GM19351 (cell line): ENCODE results near the gene GINS2.

Experiments
- ATAC-seq: cut with Tn5 transposase; IDR thresholded peaks from one replicate; pipeline ENCODE4 v1.9.1; 2021; ENCODE audit warnings: mild to moderate bottlenecking, moderate library complexity; ENCODE audit not compliant: unreplicated experiment

The GINS2 gene

DNA sequence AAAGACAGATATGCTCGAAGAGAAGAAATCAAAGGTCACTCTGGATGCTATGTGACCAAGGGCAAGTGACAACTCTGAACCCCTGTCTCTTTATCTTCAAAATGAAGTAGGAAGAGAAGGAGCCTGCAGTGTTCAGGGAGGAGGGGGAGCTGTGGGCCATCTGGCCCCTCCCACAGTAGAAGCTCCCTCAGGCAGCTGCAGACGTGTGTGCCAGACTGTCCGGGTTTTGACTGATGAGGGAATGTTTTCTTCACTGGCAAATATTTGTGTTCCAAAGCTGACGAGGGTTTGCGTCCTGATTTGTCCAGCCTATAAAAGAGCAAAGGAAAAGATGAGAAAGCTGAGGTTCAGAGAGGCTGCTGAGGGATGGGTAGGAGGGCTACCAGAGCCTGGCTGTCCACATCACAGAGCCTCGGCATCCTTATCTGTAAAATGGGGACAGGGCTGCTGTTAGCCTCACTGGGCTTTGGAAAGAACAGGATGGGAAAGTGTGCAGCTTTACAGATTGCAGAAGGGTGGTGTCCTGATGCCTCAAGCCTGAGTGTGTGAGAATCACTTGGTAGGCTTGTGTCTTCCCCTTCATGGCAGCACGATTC lies 1.8 kb upstream of the GINS2 start:
- ATAC-seq, result no peak

DNA sequence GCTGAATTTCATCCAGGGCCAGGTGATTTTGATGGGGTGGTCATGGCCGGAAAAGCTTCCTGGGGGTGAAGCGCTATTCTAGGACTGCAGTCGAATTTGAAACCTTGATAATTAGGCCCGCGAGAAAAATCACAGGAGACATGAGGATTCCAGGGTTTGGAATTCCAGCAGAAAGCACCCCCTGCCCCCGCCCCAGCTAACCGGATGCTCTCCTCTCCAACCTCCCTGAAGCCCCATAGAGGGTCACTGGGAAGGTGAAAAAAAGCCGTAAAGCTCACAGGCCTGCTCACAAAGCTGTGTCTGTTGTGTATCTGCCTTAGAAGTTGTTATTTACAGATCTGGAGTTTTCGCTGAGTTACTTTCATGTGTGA lies 1.2 kb upstream of the GINS2 start:
- no peak for ATAC-seq

DNA sequence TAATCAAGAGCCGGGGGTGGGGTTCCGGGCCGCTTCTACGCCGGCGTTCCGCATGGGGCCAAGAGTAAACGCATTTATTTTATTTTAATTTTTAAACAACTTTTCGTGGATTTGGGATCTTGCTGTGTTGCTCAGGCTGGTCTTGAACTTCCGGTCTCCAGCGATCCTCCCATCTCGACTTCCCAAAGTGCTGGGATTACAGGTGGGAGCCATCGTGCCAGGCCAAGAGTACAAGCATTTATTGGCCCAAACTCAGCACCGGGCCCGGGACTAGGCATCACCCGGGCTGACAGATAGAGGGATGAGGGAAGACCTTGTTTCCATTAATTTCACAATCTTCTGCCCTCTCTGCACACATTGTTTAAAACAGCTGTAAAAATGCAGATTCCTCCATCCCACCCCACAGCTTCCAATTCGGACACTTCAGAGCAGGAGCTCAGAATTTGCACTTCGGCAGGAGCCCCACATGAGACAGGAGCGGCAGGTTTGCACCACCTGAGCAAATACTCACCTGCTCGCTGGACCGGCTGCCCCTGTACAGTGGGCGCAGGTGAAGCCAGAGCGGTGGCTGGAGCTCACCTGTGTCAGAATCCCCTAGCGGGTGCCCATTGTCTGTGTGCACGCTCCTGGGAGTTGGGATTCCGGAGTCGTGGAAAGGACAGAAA lies 663 bp upstream of the GINS2 start:
- ATAC-seq, result no peak

DNA sequence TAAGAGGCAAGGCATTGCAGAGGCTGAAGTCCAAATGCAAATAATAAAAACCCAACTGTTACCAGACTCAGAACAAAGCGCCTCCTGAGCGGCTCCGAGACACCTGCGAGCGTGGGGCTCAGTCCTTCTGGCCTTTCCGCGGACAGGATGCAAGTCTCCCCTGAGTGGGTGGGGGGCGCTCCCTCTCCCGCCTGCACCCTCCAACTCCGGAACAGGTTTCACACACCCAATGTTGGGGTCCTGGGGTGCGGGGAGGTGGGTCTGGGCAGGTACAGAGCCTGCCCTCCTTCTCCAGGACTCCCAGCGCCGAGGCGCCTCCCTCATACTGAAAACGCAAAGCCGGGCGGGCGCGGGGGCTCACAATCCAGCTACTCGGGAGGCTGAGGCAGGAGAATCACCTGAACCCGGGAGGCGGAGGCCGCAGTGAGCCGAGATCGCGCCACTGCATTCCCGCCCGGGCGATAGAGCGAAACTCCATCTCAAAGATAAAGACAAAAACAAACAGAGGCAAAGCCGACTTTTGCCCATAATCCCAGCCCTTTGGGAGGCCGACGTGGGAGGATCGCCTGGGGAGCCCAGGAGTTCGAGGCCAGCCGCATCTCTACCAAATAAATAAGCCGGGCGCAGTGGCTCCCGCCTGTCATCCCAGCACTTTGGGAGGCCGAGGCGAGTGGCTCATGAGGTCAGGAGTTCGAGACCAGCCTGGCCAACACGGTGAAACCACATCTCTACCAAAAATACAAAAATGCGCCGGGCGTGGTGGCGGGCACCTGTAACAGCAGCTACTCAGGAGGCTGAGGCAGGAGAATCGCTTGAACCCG lies 893 bp downstream of the GINS2 start:
- ATAC-seq, result no peak

DNA sequence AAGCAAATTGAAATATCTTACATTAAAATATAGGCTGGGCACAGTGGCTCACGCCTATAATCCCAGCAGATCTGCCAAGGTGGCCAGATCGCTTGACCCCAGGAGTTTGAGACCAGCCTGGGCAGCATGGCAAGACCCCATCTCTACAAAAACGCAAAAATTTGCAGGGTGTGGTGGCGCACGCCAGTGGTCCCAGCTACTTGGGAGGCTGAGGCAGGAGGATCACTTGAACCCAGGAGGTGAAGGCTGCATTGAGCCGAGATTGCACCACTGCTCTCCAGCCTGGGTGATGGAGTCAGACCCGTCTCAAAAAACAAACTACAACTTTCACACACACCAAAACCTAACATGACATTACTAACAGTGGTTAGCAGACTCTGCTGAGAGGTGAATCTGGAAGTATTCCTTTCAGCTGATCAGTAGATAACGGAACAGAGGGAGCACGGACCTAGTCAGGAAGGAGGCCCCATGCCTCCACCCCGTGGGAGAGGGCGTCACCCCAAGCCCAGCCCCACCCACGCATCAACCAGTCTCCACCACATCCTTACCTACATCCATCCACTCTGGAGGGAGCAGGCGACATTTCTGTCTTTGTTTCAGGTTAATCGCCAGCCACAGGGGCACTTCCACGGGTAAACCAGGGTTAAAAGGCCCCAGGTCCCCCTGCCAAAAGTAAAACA lies 1.7 kb downstream of the GINS2 start:
- no peak for ATAC-seq

DNA sequence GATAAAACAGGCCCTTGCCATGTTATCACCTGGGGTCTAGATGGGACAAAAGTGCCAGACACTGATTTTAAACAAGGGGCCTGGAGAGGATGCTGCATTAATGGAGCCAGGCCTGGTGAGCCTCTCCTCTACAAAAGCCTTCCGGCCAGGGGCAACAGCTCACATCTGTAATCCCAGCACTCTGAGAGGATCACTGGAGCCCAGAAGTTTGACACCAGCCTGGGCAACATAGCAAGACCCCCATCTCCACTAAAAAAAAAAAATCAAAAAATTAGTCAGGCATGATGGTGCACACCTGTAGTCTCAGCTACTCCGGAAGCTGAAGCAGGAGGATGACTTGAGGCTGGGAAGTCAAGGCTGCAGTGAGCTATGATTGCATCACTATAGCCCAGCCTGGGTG lies 3.5 kb downstream of the GINS2 start:
- no peak for ATAC-seq

DNA sequence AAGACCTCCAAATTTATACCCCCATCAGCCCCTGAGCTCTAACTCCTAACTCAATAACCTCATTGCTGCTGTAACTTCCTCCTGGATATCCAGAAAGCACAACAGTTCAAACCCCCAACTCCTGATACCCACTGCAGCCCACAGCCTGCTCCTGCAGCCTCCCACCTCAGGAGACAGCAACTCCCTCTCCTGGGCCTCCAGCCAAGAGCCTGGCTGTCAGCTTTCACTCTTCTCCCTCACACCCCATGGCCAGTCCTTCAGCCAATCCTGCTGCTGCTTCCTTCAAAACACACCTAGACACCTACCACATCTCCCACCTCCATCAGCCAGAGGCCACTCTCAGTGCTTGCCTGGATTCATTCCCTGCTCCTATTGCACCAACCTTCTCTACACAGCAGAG lies 5.4 kb downstream of the GINS2 start:
- no peak for ATAC-seq

DNA sequence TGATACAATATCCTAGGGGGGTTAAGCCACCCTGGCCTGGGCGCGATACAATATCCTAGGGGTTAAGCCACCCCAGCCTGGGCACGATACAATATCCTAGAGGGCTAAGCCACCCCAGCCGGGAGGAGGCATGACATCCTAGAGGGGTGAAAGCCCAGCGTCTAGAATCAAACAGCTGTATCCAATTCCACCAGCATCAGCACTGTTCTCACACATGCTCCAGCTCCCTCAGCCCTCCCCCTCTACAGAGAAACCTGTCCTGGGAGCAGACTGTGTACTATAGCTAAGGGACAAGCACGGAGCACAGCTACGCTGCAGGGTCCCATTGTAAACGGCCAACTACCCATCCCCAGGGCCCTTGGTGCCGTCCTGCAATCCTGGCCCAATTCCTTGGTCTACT lies 6.2 kb downstream of the GINS2 start:
- no peak for ATAC-seq

DNA sequence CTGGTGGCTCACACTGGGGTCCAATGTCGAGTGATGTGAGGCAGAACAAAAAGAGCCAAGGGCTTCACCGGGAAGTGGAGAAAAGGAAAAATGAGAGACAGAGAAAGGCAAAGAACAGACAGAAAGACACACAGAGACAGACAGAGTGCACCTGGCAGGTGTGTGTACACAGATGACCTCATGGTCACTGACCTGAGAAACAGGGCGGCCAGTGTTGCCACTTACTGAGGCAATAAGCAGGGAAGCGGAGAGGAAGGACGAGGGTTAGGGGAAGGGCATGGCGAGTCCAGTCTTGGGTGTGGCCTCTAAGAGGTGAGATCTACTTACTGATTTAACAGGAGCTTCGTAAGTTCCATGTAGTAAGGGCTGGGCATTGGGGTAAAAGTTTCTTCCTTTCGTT lies 7.5 kb downstream of the GINS2 start:
- no peak for ATAC-seq

DNA sequence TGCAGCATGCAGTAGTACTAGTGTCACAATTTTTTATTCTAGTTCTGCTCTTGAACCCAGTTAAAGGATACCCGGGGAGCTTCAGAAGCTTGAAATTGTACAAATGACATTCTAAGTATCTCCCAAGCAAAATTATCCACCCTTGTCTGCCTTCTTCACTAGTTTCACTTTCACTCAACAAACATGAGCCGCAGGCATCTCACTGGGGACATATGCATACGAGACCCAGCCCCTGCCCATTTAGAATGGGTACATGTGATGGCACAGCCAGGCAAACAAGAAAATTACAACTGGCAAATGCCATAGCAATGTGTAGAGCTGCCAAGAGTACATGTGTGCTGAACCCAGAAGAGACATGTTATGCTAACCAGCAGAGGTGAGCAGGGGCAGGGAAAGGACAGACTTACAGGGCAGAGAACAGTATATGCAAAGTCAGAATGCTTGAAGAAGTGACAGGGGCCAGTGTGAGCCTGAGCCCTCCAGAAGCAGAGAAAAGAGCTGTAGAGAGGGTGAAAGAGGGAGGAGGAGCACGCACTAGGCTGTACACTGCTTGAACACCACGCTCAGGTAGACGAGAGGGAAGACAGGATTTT lies 8.3 kb downstream of the GINS2 start:
- ATAC-seq, result no peak

DNA sequence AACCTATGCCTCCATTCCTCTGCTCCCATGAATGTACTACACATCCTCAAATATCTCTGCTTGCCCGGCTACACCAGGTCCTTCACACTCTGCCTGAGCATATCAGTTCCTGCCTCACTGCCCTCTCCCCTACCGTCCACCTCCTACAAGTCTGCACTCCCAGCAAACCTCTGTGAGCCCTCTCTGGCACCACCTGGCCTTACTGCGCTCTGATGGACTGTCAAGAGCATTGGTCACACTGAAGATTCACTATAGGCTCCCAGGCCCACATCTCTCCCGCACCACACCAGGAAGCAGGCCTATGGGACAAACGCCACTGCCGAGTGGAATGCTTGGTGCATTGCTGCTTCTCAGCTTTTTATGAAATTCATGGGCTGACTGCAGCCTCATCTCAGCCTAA lies 8.9 kb downstream of the GINS2 start:
- ATAC-seq, result no peak

DNA sequence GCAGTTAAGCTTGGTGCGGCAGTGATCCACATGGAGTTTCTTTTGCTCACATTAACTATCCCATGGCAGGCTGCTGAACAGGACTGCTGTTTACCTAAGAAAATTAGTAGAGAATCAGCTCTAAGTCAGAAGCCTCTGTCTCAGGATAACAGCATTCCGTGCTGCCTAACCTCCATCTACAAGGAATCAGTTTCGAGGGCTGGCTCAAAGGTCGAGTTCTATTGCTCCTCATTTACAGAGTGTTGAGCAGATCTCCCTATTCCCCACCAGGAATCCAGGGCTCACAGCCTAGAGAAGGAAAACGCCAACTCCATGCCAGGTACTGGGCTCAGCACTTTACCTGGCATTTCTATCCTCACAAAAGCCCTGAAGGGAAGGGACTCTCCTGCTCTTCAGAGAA lies 9.9 kb downstream of the GINS2 start:
- ATAC-seq, result no peak

DNA sequence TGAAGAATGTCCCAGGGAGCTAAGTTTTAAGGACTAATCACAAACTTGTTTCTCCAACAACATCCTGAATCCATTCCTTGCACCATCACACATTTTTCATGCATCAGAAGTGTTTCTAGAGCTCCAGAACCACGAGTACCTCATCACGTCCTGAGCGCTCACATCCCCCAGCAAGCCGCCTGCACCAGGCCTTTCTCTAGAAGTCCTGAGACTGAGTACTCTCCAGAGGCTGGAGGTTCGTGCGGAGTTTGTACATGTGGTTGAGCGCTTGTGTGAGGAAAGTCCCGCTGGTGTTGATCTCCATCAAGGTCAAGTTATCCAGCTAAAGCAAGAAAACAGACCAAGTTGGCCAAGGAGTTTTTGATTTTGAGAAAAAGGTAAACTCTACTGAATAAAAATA lies 10.7 kb downstream of the GINS2 start:
- ATAC-seq, result no peak

DNA sequence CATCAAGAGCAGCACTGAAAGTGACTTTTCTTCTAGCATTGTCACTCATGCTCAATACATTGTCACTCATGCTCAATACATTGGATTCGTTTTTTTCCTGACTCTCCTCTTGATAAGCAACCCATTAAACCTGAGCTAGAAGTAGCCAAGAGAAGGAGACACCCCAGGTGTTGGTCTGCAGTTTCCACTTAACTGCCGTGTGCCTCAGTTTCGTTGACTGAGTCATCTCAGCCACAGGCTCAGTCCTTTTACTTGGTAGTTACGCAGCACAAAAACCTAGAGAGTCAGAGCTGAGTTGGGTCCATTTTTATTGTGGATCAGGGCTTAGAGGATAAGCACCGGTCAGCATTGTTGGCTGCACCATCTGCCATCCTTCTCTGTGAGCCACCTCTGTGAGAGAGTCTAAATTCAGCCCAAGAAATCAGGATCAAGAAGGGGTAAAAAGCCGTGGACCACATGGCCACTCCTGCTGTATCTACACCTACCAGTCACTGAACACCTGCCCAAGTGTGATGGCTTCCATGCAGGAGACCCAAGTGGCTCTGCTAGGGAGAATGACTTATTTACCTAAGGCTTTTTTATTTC lies 11.3 kb downstream of the GINS2 start:
- ATAC-seq, result no peak

DNA sequence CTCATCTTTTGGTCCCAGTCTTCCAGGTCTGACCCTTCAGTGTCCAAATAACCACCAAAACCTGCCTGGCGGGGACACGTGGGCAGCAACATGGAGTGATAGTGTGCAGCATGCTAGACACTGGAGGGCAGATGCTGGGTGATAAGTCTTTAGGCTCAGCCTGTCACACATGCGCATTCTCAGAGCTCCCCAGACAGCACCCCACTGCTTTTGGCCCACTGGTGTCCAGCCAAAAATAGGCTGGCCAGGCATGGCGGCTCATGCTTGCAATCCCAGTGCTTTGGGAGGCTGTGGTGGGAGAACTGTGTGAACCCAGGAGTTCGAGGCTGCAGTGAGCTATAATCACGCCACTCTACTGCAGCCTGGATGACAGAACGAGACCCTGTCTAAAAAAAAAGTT lies 12.3 kb downstream of the GINS2 start:
- no peak for ATAC-seq

DNA sequence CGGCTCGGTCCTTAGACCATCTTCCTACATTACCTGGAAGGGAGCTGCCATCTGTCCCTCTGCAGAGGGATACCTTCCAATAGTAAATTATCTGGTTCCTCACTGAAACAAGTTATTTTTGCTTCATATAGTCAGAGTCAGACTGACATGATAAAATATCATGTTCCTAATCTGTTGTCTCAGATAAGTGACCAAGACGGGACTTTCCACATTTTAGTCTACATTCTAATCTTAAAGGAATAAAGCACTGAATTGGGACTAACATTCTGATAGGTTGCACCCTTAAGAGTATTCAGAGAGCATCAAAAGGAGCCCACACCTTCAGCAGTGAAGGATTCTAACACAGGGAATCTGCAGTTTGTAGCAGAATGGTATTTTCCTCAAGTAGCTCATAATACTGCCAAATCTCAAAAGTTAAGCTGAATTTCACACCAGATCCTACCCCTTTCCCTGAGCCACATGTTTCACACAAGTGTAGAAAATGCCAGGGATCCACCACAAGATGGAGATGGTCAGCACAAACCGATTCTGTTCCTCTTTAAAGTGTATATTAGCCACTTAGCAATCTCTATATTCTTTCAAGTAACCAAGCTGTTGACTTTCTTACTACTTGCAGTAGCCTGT lies 13.4 kb downstream of the GINS2 start:
- ATAC-seq, result no peak

DNA sequence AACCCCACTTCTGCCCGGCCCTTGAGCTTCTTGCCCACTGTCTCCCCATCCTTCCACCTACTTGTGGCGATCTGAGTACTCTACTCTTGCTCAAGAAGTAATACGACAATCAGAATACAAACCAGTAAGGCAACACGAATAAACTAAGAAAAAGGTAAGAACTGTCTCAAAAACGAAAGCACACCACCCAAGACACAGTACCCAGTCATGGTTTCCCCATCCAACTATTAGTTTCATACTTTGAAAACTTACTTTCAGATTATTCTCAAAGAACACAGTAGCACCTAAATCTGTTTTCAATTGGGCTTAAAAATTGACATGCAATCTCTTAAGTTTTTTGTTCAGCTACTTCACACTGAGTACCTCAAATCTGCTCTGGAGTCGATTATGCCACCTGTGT lies 13.9 kb downstream of the GINS2 start:
- no peak for ATAC-seq

DNA sequence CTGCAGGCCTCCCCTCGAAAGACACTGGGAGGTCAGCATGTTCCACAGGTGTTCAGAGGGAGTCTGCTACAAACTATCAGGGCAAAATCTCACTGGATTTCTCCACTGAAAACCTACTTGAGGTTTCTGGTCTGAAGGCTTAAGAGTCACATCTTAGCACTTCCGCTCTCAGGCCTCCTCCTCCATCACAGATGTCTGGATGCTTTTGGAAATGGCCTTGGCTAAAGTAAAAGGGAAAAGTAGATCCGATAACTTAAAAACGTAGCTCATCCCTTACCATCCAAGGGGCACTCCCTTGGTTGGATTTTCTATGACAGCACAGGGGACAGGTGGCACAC lies 14.4 kb downstream of the GINS2 start:
- ATAC-seq, result no peak

DNA sequence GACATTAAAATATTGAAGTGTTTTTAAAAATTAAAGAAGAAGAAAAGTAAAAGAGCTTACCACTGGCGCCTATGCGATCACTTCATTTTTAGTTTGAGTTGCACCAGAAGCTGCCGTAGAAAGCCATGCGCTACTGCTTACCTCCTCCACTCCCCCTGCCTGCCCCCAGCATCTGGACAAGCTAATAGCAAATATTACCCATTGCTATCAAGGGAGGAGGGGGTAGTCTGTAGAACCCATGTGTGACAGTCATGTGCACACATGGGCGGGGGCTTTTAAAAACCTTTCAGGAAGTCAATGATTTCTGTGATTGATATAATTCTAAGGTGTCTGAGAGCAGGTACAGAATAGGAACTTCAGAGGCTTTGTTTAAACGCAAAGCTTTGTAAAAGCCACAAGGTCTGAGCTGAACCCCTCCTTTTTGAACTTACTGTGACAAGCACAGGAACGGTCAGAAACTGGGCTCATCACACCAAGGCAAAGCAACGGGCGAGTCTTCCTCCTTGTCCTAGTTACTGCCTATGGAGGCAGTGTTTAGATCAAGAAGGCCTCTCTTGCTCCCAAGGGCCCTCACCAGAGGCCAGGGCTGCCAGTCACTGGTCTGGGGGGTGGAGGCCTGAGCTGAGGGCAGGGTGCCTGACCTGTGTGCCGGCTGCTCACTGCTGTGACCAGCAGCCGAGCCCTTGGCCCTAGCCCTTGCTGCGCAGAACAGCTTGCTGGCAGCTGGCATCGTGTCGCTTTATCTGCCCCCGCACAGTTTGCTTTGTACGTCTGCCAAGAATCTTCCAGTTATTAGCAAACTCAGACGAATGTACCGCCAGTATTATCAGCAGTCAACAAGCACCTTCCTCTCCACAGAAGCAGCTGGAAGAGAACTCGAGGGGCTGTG lies 15.0 kb downstream of the GINS2 start:
- no peak for ATAC-seq

DNA sequence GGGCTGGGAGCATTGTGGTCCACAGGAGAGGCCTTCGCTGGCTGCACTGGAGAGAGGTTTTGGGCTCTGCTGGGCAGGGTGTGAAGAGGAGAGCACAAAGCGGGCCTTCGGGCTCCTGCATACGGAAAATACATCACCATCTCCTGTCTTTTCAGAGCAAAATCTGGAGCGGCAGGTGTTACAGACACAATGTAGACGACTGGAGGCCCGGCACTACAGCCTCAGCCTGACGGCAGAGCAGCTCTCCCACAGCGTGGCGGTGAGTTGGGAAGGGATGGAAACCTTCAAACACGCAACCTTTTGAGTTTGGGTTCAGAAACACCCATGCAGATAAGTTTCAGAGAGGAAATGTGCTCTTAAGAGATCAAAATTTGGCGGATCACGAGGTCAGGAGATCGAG lies 17.9 kb downstream of the GINS2 start:
- no peak for ATAC-seq
